ENCODE measurements around the gene FKBP7. TPM values are rescaled to one million over a fixed set of nuclear protein-coding genes. Genes with fewer than 3 reads are reported as not detected.
"Not testable (repeated sequence)": the region's sequence is repeated elsewhere in the genome, so short reads cannot be mapped to it uniquely, and the experiment has no call there.

The FKBP7 gene
- total RNA-seq, 1 donor from 2014 or later: 2.9 TPM

GRCh38 chr2:178427458-178427857 is 50.9 kb downstream of the FKBP7 start:
- Mint-ChIP-seq H3K4me1 (ENCODE audit: low read depth) (peaks cover 4% of the 10 kb centered on the region), H3K4me3 (no peak overlapping the region), H3K36me3 (ENCODE audit: low read depth) (peaks cover 68% of the 10 kb centered on the region), H3K27me3 (ENCODE audit: insufficient read depth) (peaks cover 3% of the 10 kb centered on the region), H3K9me3 (peaks cover 20% of the 10 kb centered on the region), H3K27ac (no peak overlapping the region)
- no peak for DNase-seq (ENCODE audit: low spot score)
- intact Hi-C loops (cut with micrococcal nuclease): no loop called here

DNA sequence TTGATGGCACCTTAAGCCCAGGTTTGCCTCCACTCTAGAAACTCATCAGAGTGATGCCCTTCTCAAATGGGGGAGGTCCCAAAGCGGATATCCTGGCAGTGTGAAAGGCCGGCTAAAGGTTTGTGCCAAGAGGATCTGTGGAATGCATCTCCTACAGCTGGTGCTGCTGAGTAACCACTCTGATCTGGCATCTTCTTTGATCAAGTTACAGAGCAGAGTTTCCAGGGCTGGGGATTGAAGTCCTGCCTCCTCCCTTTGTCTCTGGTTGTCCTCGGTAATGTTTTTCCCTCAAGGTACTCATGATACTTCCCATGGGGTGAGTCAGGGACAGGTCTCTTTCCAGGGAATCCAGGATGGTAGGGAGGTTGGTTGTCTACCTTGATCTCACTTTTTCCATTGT is 52.0 kb downstream of the FKBP7 start:
- Mint-ChIP-seq H3K4me3 (no peak overlapping the region), H3K4me1 (ENCODE audit: low read depth) (peaks cover 4% of the 10 kb centered on the region), H3K9me3 (peaks cover 20% of the 10 kb centered on the region), H3K36me3 (ENCODE audit: low read depth) (peaks cover 61% of the 10 kb centered on the region), H3K27me3 (ENCODE audit: insufficient read depth) (no peaks in the 10 kb centered on the region), H3K27ac (no peak overlapping the region)
- DNase-seq (ENCODE audit: low spot score): no peak
- intact Hi-C loops (cut with micrococcal nuclease): no loop called here

DNA sequence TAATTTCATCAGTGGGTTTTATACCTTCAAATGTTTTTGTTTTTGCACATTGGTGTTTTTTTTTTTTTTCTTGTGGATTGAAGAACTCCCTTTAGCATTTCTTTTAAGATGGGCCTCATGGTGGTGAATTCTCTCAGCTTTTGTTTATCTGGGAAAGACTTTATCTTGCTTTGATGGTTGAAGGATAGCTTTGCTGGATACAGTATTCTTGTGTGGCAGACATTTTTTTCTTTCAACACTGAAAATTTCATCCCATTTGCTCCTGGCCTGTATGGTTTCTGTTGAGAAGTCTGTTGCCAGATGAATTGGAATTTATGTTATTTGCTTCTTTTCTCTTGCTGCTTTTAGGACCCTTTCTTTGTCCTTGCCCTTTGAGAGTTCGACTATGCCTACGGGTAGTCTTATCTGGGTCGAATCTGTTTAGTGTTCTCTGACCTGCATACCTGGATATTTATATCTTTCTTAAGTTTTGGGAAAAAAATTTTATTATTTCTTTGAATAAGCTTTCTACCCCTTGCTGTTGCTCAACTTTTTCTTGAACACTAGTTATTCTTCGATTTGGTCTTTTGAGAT is 53.1 kb downstream of the FKBP7 start:
- intact Hi-C loops (cut with micrococcal nuclease): no loop called here
- H3K27ac Mint-ChIP-seq: no peak overlapping the region
- peaks cover 20% of the 10 kb centered on the region for H3K9me3 Mint-ChIP-seq
- H3K27me3 Mint-ChIP-seq (ENCODE audit: insufficient read depth): no peaks in the 10 kb centered on the region
- H3K36me3 Mint-ChIP-seq (ENCODE audit: low read depth): peaks cover 55% of the 10 kb centered on the region
- no peak for DNase-seq (ENCODE audit: low spot score)
- peaks cover 4% of the 10 kb centered on the region for H3K4me1 Mint-ChIP-seq (ENCODE audit: low read depth)
- H3K4me3 Mint-ChIP-seq: no peak overlapping the region

DNA sequence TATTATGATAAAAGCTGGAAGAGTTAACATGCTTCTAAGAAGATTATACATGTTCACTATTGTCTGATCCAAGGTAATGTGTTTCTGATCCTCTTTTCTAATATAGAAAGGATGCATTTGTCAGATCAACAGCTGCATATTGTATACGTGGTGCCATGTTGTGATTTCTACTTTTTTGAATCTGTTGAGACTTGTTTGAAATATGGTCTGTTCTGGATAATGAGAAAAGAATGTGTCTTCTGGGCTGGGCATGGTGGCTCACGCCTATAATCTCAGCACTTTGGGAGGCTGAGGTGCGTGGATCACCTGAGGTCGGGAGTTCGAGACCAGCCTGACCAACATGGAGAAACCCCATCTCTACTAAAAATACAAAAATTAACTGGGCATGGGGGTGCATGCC is 54.7 kb downstream of the FKBP7 start:
- H3K4me3 Mint-ChIP-seq; H3K4me1 Mint-ChIP-seq (ENCODE audit: low read depth); DNase-seq (ENCODE audit: low spot score); H3K27me3 Mint-ChIP-seq (ENCODE audit: insufficient read depth); intact Hi-C loops (cut with micrococcal nuclease): not testable (repeated sequence)
- H3K36me3 Mint-ChIP-seq (ENCODE audit: low read depth): peaks cover 43% of the 10 kb centered on the region
- peaks cover 20% of the 10 kb centered on the region for H3K9me3 Mint-ChIP-seq
- peak overlapping the region; percentile 3 for H3K27ac Mint-ChIP-seq

DNA sequence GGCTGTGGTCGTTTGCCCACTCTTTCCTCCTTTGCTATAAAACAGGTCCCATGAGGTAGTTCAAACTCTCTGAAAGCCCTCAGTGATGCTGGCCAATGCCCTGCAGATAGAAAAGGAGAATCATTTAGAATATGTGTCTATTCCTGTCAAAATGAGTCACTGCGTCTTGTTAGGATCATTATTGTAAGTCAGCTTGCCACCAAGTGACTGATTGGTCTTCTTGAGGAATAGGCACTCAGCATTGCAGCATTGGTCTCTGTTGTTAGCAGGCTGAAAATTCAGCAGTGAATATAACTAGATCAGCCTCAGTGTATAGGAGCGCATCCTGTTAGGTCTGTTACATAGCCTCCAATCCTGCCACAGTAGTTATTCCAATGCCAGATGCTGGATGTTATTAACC is 56.3 kb downstream of the FKBP7 start:
- Mint-ChIP-seq H3K4me3 (no peak overlapping the region), H3K27ac (no peak overlapping the region), H3K4me1 (ENCODE audit: low read depth) (peaks cover 15% of the 10 kb centered on the region), H3K27me3 (ENCODE audit: insufficient read depth) (no peaks in the 10 kb centered on the region), H3K9me3 (peaks cover 20% of the 10 kb centered on the region), H3K36me3 (ENCODE audit: low read depth) (peaks cover 31% of the 10 kb centered on the region)
- intact Hi-C loops (cut with micrococcal nuclease): no loop called here
- DNase-seq (ENCODE audit: low spot score): no peak

- no peak for DNase-seq (ENCODE audit: low spot score)
- H3K9me3 Mint-ChIP-seq: peaks cover 13% of the 10 kb centered on the region
- H3K36me3 Mint-ChIP-seq (ENCODE audit: low read depth): peaks cover 22% of the 10 kb centered on the region
- no peaks in the 10 kb centered on the region for H3K27me3 Mint-ChIP-seq (ENCODE audit: insufficient read depth)
- no peak overlapping the region for H3K4me3 Mint-ChIP-seq
- H3K27ac Mint-ChIP-seq: no peak overlapping the region
- peaks cover 29% of the 10 kb centered on the region for H3K4me1 Mint-ChIP-seq (ENCODE audit: low read depth)
- intact Hi-C loops (cut with micrococcal nuclease): no loop called here
Observed at GRCh38 chr2:178420463-178420999, 57.9 kb downstream of the FKBP7 start.

- Mint-ChIP-seq H3K27ac (no peak overlapping the region), H3K4me3 (no peak overlapping the region), H3K9me3 (no peaks in the 10 kb centered on the region), H3K36me3 (ENCODE audit: low read depth) (peaks cover 12% of the 10 kb centered on the region), H3K27me3 (ENCODE audit: insufficient read depth) (no peaks in the 10 kb centered on the region), H3K4me1 (ENCODE audit: low read depth) (peaks cover 37% of the 10 kb centered on the region)
- no peak for DNase-seq (ENCODE audit: low spot score)
- intact Hi-C loops (cut with micrococcal nuclease): no loop called here
Observed at GRCh38 chr2:178419123-178419522, 59.3 kb downstream of the FKBP7 start.

DNA sequence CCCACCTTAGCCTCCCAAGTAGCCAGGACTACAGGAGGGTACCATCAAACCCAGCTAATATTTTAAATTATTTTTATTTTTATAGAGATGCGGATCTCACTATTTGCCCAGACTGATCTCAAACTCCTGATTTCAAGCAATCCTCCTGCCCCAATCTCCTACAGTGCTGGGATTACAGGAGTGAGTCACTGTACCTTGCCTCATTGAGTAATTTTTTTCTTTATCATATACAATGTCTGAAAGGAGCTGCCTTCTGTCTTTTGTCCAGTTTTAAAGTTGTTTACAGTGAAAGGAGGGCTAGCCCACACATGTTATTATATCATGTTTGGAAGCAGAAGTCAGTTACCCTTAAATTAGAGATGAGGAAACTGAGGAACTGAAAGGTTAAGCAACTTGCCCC is 60.0 kb downstream of the FKBP7 start:
- intact Hi-C loops (cut with micrococcal nuclease): no loop called here
- H3K4me1 Mint-ChIP-seq (ENCODE audit: low read depth): peaks cover 44% of the 10 kb centered on the region

DNA sequence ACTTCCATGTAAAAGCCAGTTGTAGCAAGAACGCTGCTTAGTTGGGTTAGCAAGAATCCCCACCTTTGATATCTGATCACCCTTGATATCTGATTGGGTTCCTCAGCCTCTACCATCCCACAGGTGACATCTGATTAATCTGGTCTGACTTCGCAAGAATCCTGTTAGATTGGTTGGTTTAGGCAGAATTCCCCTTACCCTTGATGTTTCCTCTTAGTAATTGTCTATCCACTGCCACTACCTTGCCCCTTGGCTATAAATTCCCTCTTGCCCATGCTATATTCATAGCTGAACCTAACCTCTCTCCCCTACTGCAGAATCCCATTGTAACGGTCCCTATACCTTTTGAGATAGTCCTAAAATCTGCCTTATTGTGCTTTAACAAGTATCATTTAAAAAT is 60.5 kb downstream of the FKBP7 start:
- Mint-ChIP-seq H3K9me3 (no peaks in the 10 kb centered on the region), H3K27me3 (ENCODE audit: insufficient read depth) (no peaks in the 10 kb centered on the region), H3K4me3 (no peak overlapping the region), H3K4me1 (ENCODE audit: low read depth) (peaks cover 49% of the 10 kb centered on the region), H3K27ac (no peak overlapping the region), H3K36me3 (ENCODE audit: low read depth) (peaks cover 7% of the 10 kb centered on the region)
- no peak for DNase-seq (ENCODE audit: low spot score)
- intact Hi-C loops (cut with micrococcal nuclease): no loop called here

More for the DNA sequence above, 60.0 kb downstream of the FKBP7 start:
- Mint-ChIP-seq H3K9me3 (no peaks in the 10 kb centered on the region), H3K36me3 (ENCODE audit: low read depth) (peaks cover 7% of the 10 kb centered on the region), H3K27me3 (ENCODE audit: insufficient read depth) (no peaks in the 10 kb centered on the region), H3K4me3 (no peak overlapping the region), H3K27ac (no peak overlapping the region)
- DNase-seq (ENCODE audit: low spot score): no peak

- Mint-ChIP-seq H3K4me3 (no peak overlapping the region), H3K4me1 (ENCODE audit: low read depth) (peaks cover 59% of the 10 kb centered on the region), H3K27me3 (ENCODE audit: insufficient read depth) (no peaks in the 10 kb centered on the region), H3K9me3 (no peaks in the 10 kb centered on the region), H3K27ac (no peak overlapping the region), H3K36me3 (ENCODE audit: low read depth) (peaks cover 2% of the 10 kb centered on the region)
- intact Hi-C loops (cut with micrococcal nuclease): loop anchor here (2.0 kb wide), 1 partner anchor 221 kb away; the partner anchor contains the start of gene OSBPL6
- DNase-seq (ENCODE audit: low spot score): no peak
Observed at GRCh38 chr2:178415979-178416378, 62.4 kb downstream of the FKBP7 start.

DNA sequence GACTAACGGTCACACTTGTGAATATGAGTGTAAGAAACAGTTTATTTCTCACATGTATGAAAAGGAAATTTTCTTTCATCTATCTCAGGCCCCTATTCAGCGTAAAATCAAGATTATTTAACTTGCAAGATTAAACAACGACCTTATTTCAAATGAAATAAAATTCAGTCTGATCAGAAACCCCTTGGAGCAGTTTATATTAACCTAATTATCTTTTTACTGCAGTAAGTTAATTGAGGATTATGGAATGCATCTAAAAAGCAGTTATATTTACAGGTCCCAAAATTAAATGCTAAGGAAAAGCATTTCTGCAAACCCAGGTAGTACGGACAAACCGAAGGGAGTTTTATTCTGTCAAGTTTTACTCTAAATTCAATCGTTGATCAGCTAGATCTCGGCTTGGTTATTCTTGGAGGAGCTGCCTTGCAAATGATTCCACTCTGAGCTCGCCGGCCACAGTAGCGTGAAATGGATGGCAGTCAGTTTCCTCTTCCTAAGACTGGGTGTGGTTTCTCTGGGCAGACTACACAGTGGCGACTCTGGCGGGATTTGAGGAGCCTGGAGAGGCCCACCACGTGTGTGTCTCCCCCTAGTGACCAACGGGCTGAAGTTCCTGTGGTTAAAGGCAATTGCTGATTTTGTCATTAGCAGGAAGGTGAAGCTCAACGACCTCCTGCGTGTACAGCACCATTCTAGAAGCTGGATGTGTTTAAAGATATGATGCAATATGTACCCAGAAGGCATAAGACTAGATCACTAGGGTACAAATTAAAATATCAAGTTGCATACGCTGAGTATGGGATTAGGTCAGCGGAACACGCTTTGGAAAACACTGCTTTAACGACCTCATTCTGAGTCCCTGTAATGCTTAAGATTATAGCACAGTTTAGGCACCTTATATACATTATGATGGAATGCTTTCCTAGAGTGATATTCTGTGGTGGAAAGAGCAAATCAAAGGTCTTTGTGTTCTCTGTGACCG is 63.8 kb downstream of the FKBP7 start:
- no peaks in the 10 kb centered on the region for H3K27me3 Mint-ChIP-seq (ENCODE audit: insufficient read depth)
- peak; percentile 76 for DNase-seq (ENCODE audit: low spot score)
- H3K4me1 Mint-ChIP-seq (ENCODE audit: low read depth): peaks cover 70% of the 10 kb centered on the region
- intact Hi-C loops (cut with micrococcal nuclease): loop anchor here (1.0 to 5.0 kb wide), 9 partner anchors 10 to 302 kb away; partner anchors contain the start of genes OSBPL6, PLEKHA3 and RBM45
- H3K36me3 Mint-ChIP-seq (ENCODE audit: low read depth): no peaks in the 10 kb centered on the region
- peak overlapping the region; percentile 97 for H3K27ac Mint-ChIP-seq
- H3K4me3 Mint-ChIP-seq: peak overlapping the region; percentile 87
- no peaks in the 10 kb centered on the region for H3K9me3 Mint-ChIP-seq
